GM12864 (cell line): Measurements from ENCODE around the gene CD79A.

Source experiments
- DNase-seq: peaks from one replicate; pipeline ENCODE4 v3.0.0-alpha.2; 2011; ENCODE audit warnings: low read depth
- H3K4me3 ChIP-seq: 2 replicates; pipeline ENCODE4 v1.5.1; 2011; ENCODE audit warnings: mild to moderate bottlenecking, low read depth, low read length, control low read depth
- TF ChIP-seq, protein P1 (sequence below): IDR thresholded peaks from 2 replicates; pipeline ENCODE4 v1.5.1; 2011; ENCODE audit warnings: low read depth, mild to moderate bottlenecking, moderate library complexity, low read length, control low read depth, inconsistent platforms; ENCODE audit errors: missing control alignments

CD79A gene

DNA sequence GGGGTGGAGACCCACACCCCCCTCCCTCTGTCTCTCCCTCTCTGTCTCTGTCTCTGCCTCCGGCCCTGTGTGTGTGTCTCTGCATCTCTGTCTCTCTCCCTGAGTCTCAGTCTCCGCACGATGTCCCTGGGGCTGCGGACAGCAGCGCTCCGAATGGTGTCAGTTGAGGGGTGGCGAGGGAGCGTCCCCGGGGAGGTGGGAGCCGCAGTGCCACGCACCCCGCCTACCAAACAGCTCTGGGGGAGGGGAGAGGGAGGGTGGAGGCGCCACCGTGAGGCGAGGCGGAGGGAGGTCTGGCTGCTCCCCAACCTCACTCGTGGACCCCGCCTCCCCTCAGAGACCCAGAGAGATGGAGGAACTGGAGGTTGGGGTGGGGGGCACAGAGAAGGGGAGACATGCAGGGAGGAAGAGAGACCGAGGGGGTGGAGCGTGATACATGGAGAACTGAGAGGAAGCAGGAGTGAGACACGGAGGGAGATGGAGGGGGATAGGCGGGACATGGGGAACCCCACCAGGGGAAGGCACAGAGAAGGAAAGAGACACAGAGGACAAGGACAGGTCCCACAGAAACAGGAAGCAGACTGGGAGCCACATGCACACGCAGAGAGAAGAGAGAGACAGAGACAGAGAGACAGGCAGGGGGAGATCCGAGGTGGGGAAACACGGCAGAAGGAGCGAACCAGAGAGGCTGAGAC is 44.0 kb downstream of the CD79A start:
- DNase-seq = no peak
- no peak overlapping the region for H3K4me3 ChIP-seq
- TF ChIP-seq, protein P1, sequence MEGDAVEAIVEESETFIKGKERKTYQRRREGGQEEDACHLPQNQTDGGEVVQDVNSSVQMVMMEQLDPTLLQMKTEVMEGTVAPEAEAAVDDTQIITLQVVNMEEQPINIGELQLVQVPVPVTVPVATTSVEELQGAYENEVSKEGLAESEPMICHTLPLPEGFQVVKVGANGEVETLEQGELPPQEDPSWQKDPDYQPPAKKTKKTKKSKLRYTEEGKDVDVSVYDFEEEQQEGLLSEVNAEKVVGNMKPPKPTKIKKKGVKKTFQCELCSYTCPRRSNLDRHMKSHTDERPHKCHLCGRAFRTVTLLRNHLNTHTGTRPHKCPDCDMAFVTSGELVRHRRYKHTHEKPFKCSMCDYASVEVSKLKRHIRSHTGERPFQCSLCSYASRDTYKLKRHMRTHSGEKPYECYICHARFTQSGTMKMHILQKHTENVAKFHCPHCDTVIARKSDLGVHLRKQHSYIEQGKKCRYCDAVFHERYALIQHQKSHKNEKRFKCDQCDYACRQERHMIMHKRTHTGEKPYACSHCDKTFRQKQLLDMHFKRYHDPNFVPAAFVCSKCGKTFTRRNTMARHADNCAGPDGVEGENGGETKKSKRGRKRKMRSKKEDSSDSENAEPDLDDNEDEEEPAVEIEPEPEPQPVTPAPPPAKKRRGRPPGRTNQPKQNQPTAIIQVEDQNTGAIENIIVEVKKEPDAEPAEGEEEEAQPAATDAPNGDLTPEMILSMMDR = no peak

DNA sequence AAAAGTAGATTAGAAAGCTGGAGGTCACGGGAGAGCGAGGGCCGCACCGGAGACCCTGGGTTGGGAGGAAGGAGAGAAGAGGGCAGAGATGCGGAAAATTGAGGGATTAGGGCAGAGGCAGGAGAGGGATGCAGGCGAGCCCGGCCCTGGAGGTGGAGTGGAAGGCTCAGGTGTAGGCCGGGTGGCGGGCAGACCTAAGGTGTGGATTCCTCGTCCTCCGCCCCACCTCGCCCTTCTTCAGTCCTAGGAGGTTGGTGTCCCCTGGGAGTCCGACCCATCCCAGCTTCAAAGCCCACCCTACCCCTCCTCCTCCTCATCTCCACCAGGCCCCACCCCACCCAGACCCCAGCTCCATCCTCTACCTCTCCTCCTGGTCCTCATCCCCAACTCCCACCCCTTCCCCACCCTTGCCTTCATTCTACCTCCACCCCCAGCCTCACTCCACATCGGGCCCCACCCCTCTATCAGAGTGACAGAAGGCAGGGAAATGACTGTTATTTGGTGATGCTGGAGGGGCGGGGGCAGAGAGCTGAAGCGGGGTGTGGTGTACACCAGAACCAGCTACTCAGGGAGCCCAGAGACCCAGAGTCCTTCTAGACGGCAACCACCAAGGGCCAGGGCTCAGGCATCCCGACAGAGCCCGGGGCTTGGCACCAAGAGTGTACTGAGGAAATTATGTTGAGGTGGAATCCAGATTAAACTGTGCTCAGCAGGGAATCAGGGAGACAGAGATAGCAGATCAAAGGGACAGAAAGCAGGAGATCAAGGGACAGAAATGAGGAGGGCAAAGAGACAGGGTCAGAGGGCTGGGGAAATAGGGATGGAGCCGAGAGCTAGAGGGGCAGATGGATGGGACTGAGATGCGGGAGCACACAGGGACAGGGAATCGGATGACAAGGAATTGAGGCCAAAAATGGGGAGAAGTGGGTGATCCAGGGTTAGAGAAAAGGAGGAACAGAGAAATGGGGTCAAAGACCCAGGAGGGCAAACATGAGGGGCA is 44.8 kb downstream of the CD79A start:
- DNase-seq = no peak
- TF ChIP-seq, protein P1 = no peak
- H3K4me3 ChIP-seq = no peak overlapping the region

DNA sequence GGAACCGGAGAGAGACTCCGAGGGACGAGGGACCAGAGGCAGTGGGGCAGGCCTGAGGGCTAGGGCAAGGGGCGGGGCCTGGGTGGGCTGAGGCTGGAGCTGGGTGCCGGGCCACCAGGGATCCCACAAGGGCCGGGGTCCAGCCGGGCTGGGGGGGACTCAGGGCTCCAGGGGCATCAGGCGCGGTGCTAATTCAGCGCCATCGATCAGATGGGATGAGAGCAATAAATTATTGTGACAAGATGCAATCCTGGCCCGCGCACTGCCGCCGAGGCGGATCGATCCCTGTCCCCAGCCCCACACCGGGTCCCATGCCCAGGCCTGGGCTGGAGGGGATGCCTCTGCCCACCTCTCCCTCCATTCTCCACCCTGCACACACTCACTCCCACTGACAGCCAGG is 45.5 kb downstream of the CD79A start:
- no peak for DNase-seq
- TF ChIP-seq, protein P1 = no peak
- no peak overlapping the region for H3K4me3 ChIP-seq

DNA sequence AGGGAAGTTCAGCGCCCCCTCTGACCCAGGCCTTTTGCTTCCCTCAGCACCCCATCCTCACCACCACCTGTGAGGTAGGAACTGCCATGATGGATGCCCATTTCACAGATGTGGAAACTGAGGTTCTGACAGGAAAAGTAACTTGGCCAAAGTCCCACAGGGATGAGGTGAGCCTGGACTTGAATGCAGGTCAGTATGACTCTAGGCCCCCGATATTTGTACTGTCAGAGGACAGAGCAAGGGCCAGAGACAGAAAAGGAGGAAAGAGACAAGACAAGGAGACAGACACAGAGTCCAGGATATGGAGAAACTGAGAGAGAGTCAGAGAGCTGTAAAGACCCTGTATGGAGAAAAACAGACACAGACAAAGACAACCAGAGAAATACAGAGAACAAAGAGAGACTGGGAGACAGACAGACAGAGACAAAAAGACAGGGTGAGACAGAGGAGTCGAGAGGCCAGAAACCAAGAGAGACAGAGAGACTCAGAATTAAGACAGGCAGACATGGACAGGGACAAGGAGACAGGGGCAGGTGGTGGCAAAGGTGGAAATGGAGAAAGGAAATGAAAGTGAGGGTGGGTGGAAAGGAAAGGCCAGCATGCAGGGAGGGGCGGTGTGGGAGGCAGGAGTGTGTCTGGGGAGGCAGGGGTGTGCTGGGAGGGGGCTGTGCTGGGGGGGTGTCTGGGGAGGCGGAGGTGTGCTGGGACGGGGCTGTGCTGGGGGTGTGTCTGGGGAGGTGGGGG is 46.1 kb downstream of the CD79A start:
- TF ChIP-seq, protein P1 = no peak
- DNase-seq = no peak
- H3K4me3 ChIP-seq = no peak overlapping the region

DNA sequence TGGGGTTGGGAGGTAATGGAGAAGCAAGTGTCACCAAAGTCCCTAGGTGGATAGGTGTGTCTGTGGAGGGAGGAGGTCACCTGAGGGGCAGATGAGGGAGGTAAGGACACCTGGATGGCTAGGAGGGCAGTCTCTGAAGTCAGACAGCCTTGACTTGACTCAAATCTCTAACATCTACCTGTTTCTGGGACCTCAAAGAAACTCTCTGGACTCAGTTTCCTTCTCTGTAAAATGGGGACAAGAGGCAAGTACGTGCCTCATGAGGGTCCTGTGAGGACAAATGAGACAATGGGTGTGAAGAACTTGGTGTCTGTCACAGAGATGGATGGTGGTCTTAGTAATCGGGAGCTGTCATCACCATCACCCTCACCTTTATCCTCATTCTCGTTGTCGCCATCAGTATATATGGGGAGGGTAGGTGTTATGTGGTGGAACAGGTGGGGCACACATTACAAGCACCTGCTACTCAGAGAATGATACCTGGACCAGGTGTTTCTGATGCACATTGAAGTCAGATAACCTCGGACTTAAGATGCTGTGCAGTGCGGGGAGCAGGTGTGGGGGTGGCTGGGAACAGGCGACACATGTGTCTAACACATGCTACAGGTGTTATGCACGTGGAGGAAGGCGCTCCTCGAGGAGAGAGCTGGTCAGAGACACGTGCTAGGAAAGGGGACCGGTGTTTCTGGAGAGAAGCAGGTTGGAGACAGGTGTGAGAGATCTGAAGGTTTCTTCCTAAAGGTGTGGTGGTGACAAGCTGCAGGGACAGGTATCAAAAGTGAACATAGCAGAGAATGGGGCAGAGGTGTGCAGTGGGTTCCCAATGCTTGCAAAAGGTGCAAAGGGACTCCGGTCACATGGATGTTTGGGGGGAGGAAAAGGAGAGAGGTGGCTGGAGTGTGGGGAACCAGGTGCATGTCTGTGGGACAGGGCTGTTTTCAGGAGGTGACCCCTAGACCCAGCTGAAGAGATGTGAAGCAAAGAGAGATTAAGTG is 47.4 kb downstream of the CD79A start:
- TF ChIP-seq, protein P1 = no peak
- no peak for DNase-seq
- no peak overlapping the region for H3K4me3 ChIP-seq
